ENCODE results near the gene DSCAML1.

Gene DSCAML1

DNA sequence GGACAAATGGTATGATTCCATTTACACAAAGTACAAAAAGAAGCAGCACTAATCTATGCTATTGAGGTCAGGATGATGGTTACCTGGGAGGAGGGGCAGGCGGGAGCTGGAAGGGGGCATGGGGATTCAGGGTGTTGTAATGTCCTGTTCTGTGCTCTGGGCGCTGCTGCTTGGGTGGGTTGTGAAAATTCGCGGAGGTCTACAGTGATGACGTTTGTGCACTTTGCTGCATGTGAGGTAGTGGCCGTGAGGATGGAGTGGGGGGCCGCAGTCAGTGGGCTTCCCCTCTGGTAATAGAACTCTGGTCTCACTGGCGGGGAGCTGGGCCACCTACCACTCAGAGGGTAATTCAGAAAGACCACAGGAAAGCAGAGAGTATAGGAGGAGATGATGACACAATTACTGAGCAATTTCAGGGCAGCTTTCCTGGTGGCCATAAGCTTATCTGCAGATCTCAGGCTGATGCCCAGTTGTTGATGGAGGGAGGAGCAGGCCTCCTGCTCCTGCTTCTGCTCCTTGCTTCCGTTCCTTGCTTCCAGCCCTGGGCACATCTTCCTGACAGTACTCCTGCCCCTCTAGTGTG is 347.8 kb downstream of the DSCAML1 start:
- no peaks in the 10 kb centered on the region; the same call in 1 of the 2 replicates for H3K27me3 ChIP-seq (ENCODE audit: insufficient read depth, low read length)
- no peaks in the 10 kb centered on the region for H3K4me1 ChIP-seq (ENCODE audit: insufficient read depth, low read length, severe bottlenecking)
- H3K4me3 ChIP-seq (ENCODE audit: low read depth, low read length, poor library complexity, severe bottlenecking), result no peak overlapping the region
- H3K9me2 ChIP-seq (ENCODE audit: low read depth, low read length), result no peaks in the 10 kb centered on the region
- no peak for TF ChIP-seq EZH2 (IDR thresholded peaks at IDR 0.05; ENCODE audit: borderline replicate concordance, low read length)
- TF ChIP-seq, protein P1, sequence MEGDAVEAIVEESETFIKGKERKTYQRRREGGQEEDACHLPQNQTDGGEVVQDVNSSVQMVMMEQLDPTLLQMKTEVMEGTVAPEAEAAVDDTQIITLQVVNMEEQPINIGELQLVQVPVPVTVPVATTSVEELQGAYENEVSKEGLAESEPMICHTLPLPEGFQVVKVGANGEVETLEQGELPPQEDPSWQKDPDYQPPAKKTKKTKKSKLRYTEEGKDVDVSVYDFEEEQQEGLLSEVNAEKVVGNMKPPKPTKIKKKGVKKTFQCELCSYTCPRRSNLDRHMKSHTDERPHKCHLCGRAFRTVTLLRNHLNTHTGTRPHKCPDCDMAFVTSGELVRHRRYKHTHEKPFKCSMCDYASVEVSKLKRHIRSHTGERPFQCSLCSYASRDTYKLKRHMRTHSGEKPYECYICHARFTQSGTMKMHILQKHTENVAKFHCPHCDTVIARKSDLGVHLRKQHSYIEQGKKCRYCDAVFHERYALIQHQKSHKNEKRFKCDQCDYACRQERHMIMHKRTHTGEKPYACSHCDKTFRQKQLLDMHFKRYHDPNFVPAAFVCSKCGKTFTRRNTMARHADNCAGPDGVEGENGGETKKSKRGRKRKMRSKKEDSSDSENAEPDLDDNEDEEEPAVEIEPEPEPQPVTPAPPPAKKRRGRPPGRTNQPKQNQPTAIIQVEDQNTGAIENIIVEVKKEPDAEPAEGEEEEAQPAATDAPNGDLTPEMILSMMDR (IDR thresholded peaks at IDR 0.05; ENCODE audit: low read length), result no peak
- H3K79me2 ChIP-seq (ENCODE audit: insufficient read depth, low read length), result no peaks in the 10 kb centered on the region
- no peaks in the 10 kb centered on the region for H3F3A ChIP-seq (ENCODE audit: insufficient read depth, low read length)
- H3K9me3 ChIP-seq (ENCODE audit: low read length), result no peaks in the 10 kb centered on the region
- H3K27ac ChIP-seq (ENCODE audit: low read depth, low read length, poor library complexity, severe bottlenecking), result no peak overlapping the region
- no peaks in the 10 kb centered on the region for H4K20me1 ChIP-seq (ENCODE audit: insufficient read depth, low read length)
- no peak overlapping the region for H3K9ac ChIP-seq (ENCODE audit: low read length)
- no peak overlapping the region for H2AFZ ChIP-seq (ENCODE audit: low read length)
- H3K36me3 ChIP-seq (ENCODE audit: insufficient read depth, low read length), result no peaks in the 10 kb centered on the region
- no peak overlapping the region for H3K4me2 ChIP-seq (ENCODE audit: low read length)

DNA sequence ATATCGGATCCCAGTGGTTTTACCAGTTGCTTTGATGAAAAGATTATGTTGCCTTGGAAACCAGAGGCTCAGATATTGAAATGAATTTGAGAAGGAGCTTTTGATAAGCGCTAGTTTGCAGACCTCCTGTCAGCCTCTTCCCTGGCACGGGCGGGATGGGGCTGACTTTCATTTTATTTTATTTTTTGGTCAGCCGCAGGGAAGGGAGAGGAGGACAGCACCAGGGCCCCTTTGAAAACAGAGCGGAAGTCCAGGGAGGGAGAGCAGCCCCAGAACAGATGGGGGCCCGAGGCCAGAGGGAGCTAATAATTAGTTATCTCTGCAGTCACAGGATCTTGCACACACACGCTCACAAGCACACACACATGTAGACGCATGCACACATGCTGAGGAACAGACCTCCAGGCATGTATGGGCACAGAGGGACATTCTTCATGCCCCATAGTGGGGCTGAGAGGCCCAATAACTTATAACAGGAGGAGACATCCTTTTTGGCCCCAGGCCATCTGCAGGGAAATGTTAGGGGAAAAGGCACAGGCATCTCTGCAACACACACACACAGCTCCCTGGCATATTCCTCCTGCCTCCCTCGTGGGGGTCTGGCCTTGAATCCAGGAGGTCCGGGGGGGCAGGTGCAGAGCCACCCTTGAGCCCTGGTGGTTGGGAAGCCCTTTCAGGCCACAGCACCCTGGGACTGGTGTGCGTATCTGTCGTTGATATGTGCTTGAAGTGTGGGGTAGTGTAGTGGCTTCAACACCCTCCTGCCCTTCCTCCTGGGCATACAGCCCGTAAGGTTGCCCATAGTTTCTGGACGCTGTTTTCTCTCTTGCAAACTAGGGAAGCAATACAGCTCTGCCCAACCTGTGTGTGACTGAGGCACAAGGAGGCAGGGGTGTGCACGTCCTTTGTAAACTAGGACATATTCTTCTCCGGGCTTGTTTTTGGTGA is 352.0 kb downstream of the DSCAML1 start:
- TF ChIP-seq, protein P1 (IDR thresholded peaks at IDR 0.05; ENCODE audit: low read length), result no peak
- no peak for TF ChIP-seq EZH2 (IDR thresholded peaks at IDR 0.05; ENCODE audit: borderline replicate concordance, low read length)
- Histone ChIP-seq H4K20me1 (ENCODE audit: insufficient read depth, low read length) (no peaks in the 10 kb centered on the region), H3K4me3 (ENCODE audit: low read depth, low read length, poor library complexity, severe bottlenecking) (no peak overlapping the region), H3K36me3 (ENCODE audit: insufficient read depth, low read length) (no peaks in the 10 kb centered on the region), H3K4me1 (ENCODE audit: insufficient read depth, low read length, severe bottlenecking) (no peaks in the 10 kb centered on the region), H3F3A (ENCODE audit: insufficient read depth, low read length) (no peaks in the 10 kb centered on the region), H3K9me2 (ENCODE audit: low read depth, low read length) (no peaks in the 10 kb centered on the region), H3K79me2 (ENCODE audit: insufficient read depth, low read length) (no peaks in the 10 kb centered on the region), H3K9me3 (ENCODE audit: low read length) (no peaks in the 10 kb centered on the region), H3K4me2 (ENCODE audit: low read length) (no peak overlapping the region), H3K9ac (ENCODE audit: low read length) (no peak overlapping the region), H3K27me3 (ENCODE audit: insufficient read depth, low read length) (no peaks in the 10 kb centered on the region), H2AFZ (ENCODE audit: low read length) (no peak overlapping the region), H3K27ac (ENCODE audit: low read depth, low read length, poor library complexity, severe bottlenecking) (no peak overlapping the region)

DNA sequence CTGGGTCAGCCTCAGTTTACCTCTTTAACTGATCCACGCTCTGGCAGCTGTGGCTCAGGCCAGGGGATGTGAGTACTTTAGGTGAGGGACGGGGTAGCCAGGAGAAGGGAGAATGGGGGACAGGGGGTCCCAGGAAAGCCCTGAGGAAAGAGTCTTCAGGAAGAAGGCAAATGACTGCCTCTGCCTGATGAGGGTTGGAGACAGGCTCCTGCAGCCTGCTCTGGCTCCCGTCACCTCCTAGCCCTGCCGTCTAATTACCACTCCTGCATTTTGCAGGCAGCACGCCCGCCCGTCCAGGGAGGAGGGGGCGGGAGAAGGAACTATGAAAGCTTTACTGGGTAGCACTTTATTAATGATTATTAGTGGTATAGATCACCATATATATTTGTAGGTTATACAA is 352.8 kb downstream of the DSCAML1 start:
- no peak overlapping the region for H3K27ac ChIP-seq (ENCODE audit: low read depth, low read length, poor library complexity, severe bottlenecking)
- H3K9ac ChIP-seq (ENCODE audit: low read length), result no peak overlapping the region
- no peaks in the 10 kb centered on the region for H3K4me1 ChIP-seq (ENCODE audit: insufficient read depth, low read length, severe bottlenecking)
- no peak overlapping the region for H2AFZ ChIP-seq (ENCODE audit: low read length)
- H3F3A ChIP-seq (ENCODE audit: insufficient read depth, low read length), result no peaks in the 10 kb centered on the region
- no peaks in the 10 kb centered on the region for H3K9me2 ChIP-seq (ENCODE audit: low read depth, low read length)
- no peaks in the 10 kb centered on the region for H3K36me3 ChIP-seq (ENCODE audit: insufficient read depth, low read length)
- no peak overlapping the region for H3K4me2 ChIP-seq (ENCODE audit: low read length)
- H3K27me3 ChIP-seq (ENCODE audit: insufficient read depth, low read length), result no peaks in the 10 kb centered on the region
- H4K20me1 ChIP-seq (ENCODE audit: insufficient read depth, low read length), result no peaks in the 10 kb centered on the region
- H3K9me3 ChIP-seq (ENCODE audit: low read length), result no peaks in the 10 kb centered on the region
- no peak for TF ChIP-seq EZH2 (IDR thresholded peaks at IDR 0.05; ENCODE audit: borderline replicate concordance, low read length)
- TF ChIP-seq, protein P1 (IDR thresholded peaks at IDR 0.05; ENCODE audit: low read length), result no peak
- H3K79me2 ChIP-seq (ENCODE audit: insufficient read depth, low read length), result no peaks in the 10 kb centered on the region
- H3K4me3 ChIP-seq (ENCODE audit: low read depth, low read length, poor library complexity, severe bottlenecking), result no peak overlapping the region

All from OCI-LY1 (cell line).